SK-N-SH treated with all-trans-retinoic acid at 6 μM for 48 hours (cell line): Measurements from ENCODE around the gene ZEB2.

ENCODE experiments used
- ATAC-seq: fragments of 200-7000 bp; cut with Tn5 transposase; 3 replicates; pipeline ENCODE4 v1.9.1; 2020; ENCODE audit warnings: mild to moderate bottlenecking, moderate library complexity
- ARNTL ChIP-seq: fragments of 450-650 bp; formaldehyde crosslinking; IDR thresholded peaks from 2 replicates; pipeline ENCODE4 v1.5.0; 2020; ENCODE audit warnings: low read depth, mild to moderate bottlenecking, moderate library complexity, borderline replicate concordance
- BACH2 ChIP-seq: fragments of 250-450 bp; sonication (Bioruptor Pico); IDR thresholded peaks from 2 replicates; pipeline ENCODE4 v1.9.0; 2021; ENCODE audit warnings: mild to moderate bottlenecking, borderline replicate concordance
- CSDC2 ChIP-seq: fragments of 250-450 bp; sonication (Bioruptor Pico); IDR thresholded peaks from 2 replicates; pipeline ENCODE4 v1.5.0; 2020; ENCODE audit warnings: mild to moderate bottlenecking, moderate library complexity
- ESRRG ChIP-seq: fragments of 250-450 bp; sonication (Bioruptor Pico); IDR thresholded peaks from 2 replicates; pipeline ENCODE4 v1.6.1; 2021; ENCODE audit warnings: mild to moderate bottlenecking
- GLIS3 ChIP-seq: fragments of 250-450 bp; sonication (Bioruptor Pico); IDR thresholded peaks from 2 replicates; pipeline ENCODE4 v1.5.0; 2020; ENCODE audit warnings: mild to moderate bottlenecking, moderate library complexity
- ISL1 ChIP-seq: fragments of 250-450 bp; sonication (Bioruptor Pico); IDR thresholded peaks from 2 replicates; pipeline ENCODE4 v2.1.2; 2022; ENCODE audit warnings: mild to moderate bottlenecking, moderate library complexity
- OSR1 ChIP-seq: fragments of 250-450 bp; sonication (Bioruptor Pico); IDR thresholded peaks from 2 replicates; pipeline ENCODE4 v1.8.0; 2022; ENCODE audit warnings: moderate library complexity, mild to moderate bottlenecking, inconsistent platforms
- RARB ChIP-seq: fragments of 250-450 bp; sonication (Bioruptor Pico); IDR thresholded peaks from 2 replicates; pipeline ENCODE4 v1.8.0; 2021; ENCODE audit warnings: mild to moderate bottlenecking, moderate library complexity
- SNAI2 ChIP-seq: fragments of 250-450 bp; sonication (Bioruptor Pico); IDR thresholded peaks from 2 replicates; pipeline ENCODE4 v1.5.0; 2020; ENCODE audit warnings: mild to moderate bottlenecking, moderate library complexity
- TCF4 ChIP-seq: fragments of 250-450 bp; sonication (Bioruptor Pico); IDR thresholded peaks from 2 replicates; pipeline ENCODE4 v1.8.0; 2021; ENCODE audit warnings: mild to moderate bottlenecking, moderate library complexity, borderline replicate concordance
- TOX ChIP-seq: fragments of 250-450 bp; sonication (Bioruptor Pico); IDR thresholded peaks from 2 replicates; pipeline ENCODE4 v1.8.0; 2021; ENCODE audit warnings: mild to moderate bottlenecking, moderate library complexity, borderline replicate concordance
- ZC3H10 ChIP-seq: fragments of 250-450 bp; sonication (Bioruptor Pico); IDR thresholded peaks from 2 replicates; pipeline ENCODE4 v1.5.1; 2021; ENCODE audit warnings: mild to moderate bottlenecking, moderate library complexity
- ZFP3 ChIP-seq: fragments of 250-450 bp; sonication (Bioruptor Pico); IDR thresholded peaks from 2 replicates; pipeline ENCODE4 v1.5.0; 2020; ENCODE audit warnings: mild to moderate bottlenecking, moderate library complexity
- ZNF70 ChIP-seq: fragments of 450-650 bp; formaldehyde crosslinking; IDR thresholded peaks from 2 replicates; pipeline ENCODE4 v1.5.0; 2020; ENCODE audit warnings: mild to moderate bottlenecking, moderate library complexity
- ZNF8 ChIP-seq: fragments of 450-650 bp; formaldehyde crosslinking; IDR thresholded peaks from 2 replicates; pipeline ENCODE4 v1.5.0; 2020; ENCODE audit warnings: mild to moderate bottlenecking, moderate library complexity
- TF ChIP-seq, protein P1 (sequence below): fragments of 250-450 bp; sonication (Bioruptor Pico); IDR thresholded peaks from 2 replicates; pipeline ENCODE4 v1.8.0; 2021; ENCODE audit warnings: low read depth, mild to moderate bottlenecking, moderate library complexity, borderline replicate concordance
- TF ChIP-seq, protein P2 (sequence below): fragments of 250-450 bp; sonication (Bioruptor Pico); IDR thresholded peaks from 2 replicates; pipeline ENCODE4 v1.5.0; 2020; ENCODE audit warnings: mild to moderate bottlenecking, moderate library complexity
- TF ChIP-seq, protein P3 (sequence below): fragments of 250-450 bp; sonication (Bioruptor Pico); IDR thresholded peaks from 2 replicates; pipeline ENCODE4 v1.5.1; 2020; ENCODE audit warnings: low read depth, mild to moderate bottlenecking, moderate library complexity
- TF ChIP-seq, protein P4 (sequence below): fragments of 250-450 bp; sonication (Bioruptor Pico); IDR thresholded peaks from 2 replicates; pipeline ENCODE4 v1.5.1; 2021; ENCODE audit warnings: mild to moderate bottlenecking, moderate library complexity

Gene ZEB2

DNA sequence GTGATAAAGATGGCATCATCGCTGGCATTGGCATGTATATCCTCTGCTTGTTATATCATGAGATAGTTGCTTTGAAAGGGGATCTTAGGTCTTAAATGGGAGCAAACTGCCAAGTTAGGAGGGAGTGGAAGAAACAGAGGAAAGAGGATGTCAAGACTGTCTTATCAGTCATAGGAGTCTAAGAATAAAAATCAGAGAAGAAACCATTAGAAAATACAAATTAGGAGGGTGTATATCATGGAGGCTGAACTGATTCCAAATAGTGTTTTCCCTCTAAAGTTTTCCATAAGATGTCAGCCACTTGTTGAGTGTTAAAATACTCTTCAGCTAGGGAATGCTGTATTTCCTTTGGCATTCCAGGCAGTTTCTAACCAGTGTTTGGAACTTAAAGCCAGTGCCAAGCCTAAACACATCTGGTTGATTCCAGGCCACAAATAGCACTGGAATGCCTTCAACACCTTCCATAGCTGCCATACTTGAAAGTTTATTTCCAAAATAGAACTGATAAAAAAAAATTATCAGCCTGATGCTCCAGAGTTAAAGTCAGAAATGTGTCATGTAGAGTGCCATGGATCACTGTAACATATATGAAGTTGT is 129.4 kb downstream of the ZEB2 start:
- TF ChIP-seq CSDC2 (CRISPR knock-in tag) = no peak
- TF ChIP-seq, protein P1, sequence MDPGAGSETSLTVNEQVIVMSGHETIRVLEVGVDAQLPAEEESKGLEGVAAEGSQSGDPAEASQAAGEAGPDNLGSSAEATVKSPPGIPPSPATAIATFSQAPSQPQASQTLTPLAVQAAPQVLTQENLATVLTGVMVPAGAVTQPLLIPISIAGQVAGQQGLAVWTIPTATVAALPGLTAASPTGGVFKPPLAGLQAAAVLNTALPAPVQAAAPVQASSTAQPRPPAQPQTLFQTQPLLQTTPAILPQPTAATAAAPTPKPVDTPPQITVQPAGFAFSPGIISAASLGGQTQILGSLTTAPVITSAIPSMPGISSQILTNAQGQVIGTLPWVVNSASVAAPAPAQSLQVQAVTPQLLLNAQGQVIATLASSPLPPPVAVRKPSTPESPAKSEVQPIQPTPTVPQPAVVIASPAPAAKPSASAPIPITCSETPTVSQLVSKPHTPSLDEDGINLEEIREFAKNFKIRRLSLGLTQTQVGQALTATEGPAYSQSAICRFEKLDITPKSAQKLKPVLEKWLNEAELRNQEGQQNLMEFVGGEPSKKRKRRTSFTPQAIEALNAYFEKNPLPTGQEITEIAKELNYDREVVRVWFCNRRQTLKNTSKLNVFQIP (CRISPR knock-in tag) = no peak
- no peak for TF ChIP-seq RARB
- ATAC-seq = no peak

DNA sequence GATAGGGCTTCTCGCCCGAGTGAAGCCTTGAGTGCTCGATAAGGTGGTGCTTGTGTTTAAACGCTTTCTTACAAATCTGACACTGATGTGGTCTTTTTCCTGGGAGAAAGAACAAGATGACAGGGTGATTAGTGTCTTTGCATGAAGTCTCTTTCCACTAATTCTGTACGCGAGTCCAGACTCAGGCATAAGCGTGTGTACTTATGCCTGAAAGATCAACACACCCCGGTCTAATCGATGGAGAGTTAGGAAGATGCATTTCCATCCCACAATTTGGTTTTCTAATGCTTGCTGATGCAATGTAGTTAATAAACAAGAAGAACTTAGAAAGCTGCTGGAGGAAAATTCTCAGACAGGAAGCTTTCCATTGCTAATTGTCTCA is 130.0 kb downstream of the ZEB2 start:
- TF ChIP-seq ZNF8 (no peak), TOX (CRISPR knock-in tag) (no peak), BACH2 (CRISPR knock-in tag) (no peak), ZNF70 (no peak), ISL1 (CRISPR knock-in tag) (no peak), ESRRG (no peak), GLIS3 (CRISPR knock-in tag) (no peak), ARNTL (no peak), TCF4 (CRISPR knock-in tag) (no peak), ZC3H10 (no peak), RARB (no peak)
- TF ChIP-seq, protein P1 (CRISPR knock-in tag) = no peak
- TF ChIP-seq, protein P2, sequence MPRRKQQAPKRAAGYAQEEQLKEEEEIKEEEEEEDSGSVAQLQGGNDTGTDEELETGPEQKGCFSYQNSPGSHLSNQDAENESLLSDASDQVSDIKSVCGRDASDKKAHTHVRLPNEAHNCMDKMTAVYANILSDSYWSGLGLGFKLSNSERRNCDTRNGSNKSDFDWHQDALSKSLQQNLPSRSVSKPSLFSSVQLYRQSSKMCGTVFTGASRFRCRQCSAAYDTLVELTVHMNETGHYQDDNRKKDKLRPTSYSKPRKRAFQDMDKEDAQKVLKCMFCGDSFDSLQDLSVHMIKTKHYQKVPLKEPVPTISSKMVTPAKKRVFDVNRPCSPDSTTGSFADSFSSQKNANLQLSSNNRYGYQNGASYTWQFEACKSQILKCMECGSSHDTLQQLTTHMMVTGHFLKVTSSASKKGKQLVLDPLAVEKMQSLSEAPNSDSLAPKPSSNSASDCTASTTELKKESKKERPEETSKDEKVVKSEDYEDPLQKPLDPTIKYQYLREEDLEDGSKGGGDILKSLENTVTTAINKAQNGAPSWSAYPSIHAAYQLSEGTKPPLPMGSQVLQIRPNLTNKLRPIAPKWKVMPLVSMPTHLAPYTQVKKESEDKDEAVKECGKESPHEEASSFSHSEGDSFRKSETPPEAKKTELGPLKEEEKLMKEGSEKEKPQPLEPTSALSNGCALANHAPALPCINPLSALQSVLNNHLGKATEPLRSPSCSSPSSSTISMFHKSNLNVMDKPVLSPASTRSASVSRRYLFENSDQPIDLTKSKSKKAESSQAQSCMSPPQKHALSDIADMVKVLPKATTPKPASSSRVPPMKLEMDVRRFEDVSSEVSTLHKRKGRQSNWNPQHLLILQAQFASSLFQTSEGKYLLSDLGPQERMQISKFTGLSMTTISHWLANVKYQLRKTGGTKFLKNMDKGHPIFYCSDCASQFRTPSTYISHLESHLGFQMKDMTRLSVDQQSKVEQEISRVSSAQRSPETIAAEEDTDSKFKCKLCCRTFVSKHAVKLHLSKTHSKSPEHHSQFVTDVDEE (CRISPR knock-in tag) = no peak
- no peak for ATAC-seq

DNA sequence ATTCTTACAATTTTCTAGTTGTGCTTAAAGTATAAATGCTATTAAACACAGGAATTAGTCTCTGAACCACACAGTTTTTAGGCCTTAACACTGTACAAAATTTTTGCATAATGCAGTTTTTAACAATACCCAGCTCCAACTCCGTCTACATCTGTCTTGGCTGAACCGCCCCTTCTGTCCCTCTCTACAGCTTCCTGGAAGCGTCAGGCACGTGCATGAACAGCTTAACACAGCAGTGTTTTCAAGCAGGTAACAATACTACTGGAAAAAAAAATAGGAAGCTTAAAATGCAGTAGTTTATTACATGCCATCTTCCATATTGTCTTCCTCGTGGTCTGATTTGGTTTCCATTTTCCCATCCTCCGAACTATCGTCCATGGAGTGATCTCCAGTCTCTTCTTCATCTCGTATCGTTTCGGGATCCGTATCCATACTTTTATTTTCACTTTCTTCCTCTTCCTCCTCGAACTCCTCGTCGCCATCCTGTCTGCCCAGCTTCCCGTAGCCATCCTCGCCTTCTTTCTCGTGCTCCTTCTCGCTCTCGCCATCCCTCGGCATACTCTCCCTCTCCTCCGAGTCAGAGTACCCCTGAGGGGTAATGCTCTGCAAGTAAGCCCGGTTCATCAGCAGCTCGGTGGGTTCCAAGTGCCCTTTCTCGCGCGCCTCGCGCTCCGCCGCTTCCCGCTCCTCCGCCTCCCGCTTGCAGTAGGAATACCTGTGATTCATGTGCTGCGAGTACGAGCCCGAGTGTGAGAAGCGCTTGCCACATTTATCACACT is 130.6 kb downstream of the ZEB2 start:
- no peak for TF ChIP-seq OSR1 (CRISPR knock-in tag)
- no peak for TF ChIP-seq ZNF70
- TF ChIP-seq GLIS3 (CRISPR knock-in tag) = no peak
- no peak for TF ChIP-seq ZFP3 (CRISPR knock-in tag)
- TF ChIP-seq SNAI2 = no peak
- TF ChIP-seq, protein P3, sequence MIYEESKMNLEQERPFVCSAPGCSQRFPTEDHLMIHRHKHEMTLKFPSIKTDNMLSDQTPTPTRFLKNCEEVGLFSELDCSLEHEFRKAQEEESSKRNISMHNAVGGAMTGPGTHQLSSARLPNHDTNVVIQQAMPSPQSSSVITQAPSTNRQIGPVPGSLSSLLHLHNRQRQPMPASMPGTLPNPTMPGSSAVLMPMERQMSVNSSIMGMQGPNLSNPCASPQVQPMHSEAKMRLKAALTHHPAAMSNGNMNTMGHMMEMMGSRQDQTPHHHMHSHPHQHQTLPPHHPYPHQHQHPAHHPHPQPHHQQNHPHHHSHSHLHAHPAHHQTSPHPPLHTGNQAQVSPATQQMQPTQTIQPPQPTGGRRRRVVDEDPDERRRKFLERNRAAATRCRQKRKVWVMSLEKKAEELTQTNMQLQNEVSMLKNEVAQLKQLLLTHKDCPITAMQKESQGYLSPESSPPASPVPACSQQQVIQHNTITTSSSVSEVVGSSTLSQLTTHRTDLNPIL (CRISPR knock-in tag) = no peak
- no peak for TF ChIP-seq RARB
- no peak for TF ChIP-seq ESRRG
- no peak for TF ChIP-seq ZNF8
- TF ChIP-seq, protein P1 (CRISPR knock-in tag) = no peak
- no peak for TF ChIP-seq CSDC2 (CRISPR knock-in tag)
- TF ChIP-seq ISL1 (CRISPR knock-in tag) = no peak
- TF ChIP-seq BACH2 (CRISPR knock-in tag) = no peak
- TF ChIP-seq ZC3H10 = no peak
- TF ChIP-seq, protein P2 (CRISPR knock-in tag) = no peak
- TF ChIP-seq, protein P4, sequence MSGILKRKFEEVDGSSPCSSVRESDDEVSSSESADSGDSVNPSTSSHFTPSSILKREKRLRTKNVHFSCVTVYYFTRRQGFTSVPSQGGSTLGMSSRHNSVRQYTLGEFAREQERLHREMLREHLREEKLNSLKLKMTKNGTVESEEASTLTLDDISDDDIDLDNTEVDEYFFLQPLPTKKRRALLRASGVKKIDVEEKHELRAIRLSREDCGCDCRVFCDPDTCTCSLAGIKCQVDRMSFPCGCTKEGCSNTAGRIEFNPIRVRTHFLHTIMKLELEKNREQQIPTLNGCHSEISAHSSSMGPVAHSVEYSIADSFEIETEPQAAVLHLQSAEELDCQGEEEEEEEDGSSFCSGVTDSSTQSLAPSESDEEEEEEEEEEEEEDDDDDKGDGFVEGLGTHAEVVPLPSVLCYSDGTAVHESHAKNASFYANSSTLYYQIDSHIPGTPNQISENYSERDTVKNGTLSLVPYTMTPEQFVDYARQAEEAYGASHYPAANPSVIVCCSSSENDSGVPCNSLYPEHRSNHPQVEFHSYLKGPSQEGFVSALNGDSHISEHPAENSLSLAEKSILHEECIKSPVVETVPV (CRISPR knock-in tag) = no peak
- no peak for ATAC-seq
